Duodenal mucosa (tissue), 2 donors: Measurements from ENCODE around the gene POMP.

Experiments used
- H3K27ac ChIP-seq: one replicate; pipeline ENCODE4 v1.7.0; 2013; ENCODE audit warnings: low read depth, low read length
- H3K27me3 ChIP-seq, 2 donors: one replicate each; pipeline ENCODE4 v1.7.0; 2013; ENCODE audit warnings: low read length in 2 of 2, control low read depth in 1 of 2; ENCODE audit not compliant: insufficient read depth in 2 of 2, control insufficient read depth in 1 of 2
- H3K36me3 ChIP-seq, 2 donors: one replicate each; pipeline ENCODE4 v1.7.0; 2013; ENCODE audit warnings: low read length in 2 of 2, control low read depth in 1 of 2; ENCODE audit not compliant: insufficient read depth in 2 of 2, control insufficient read depth in 1 of 2
- H3K4me1 ChIP-seq, 2 donors: one replicate each; pipeline ENCODE4 v1.7.0; 2013; ENCODE audit warnings: low read length in 2 of 2, control low read depth in 1 of 2; ENCODE audit not compliant: insufficient read depth in 2 of 2, control insufficient read depth in 1 of 2
- H3K4me3 ChIP-seq, 2 donors: one replicate each; pipeline ENCODE4 v1.7.0; 2013; ENCODE audit warnings: low read length in 2 of 2, low read depth in 1 of 2
- H3K9ac ChIP-seq, 2 donors: one replicate each; pipeline ENCODE4 v1.7.0; 2013; ENCODE audit warnings: low read length in 2 of 2, low read depth in 1 of 2
- H3K9me3 ChIP-seq, 2 donors: one replicate each; pipeline ENCODE4 v1.7.0; 2013; ENCODE audit warnings: low read length in 2 of 2, control low read depth in 1 of 2; ENCODE audit not compliant: control insufficient read depth in 1 of 2

The POMP gene

GRCh38 chr13:28637714-28638355 is 21.1 kb upstream of the POMP start:
- Histone ChIP-seq H3K4me3 (no peak overlapping the region), H3K4me1 (peaks cover 3 to 7% of the 10 kb centered on the region in 2 donors), H3K27me3 (peaks cover 0 to 3% of the 10 kb centered on the region in 2 donors), H3K9ac (no peak overlapping the region), H3K27ac (no peak overlapping the region), H3K9me3 (no peaks in the 10 kb centered on the region), H3K36me3 (no peaks in the 10 kb centered on the region)

DNA sequence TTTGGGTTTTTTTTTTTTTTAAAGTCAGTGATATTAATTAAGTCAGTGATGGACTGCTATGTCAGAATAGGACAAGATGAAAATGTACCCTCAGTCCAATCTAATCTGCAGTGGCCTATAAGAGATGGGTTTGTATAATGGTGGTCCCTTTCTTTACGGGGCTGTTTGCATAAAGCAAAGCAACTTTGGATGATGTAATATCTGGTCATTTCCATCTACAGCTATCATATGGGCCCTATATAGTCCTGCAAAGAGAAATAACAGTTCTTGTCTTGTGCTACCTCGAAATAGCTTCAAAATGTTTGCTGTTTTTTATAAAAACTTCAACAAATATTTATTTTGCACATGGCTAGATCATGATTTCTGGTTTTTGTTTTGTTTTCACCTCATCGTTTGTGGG is 20.2 kb upstream of the POMP start:
- no peak overlapping the region for H3K4me3 ChIP-seq
- peaks cover 0 to 3% of the 10 kb centered on the region in 2 donors for H3K27me3 ChIP-seq
- no peaks in the 10 kb centered on the region for H3K9me3 ChIP-seq
- no peaks in the 10 kb centered on the region for H3K36me3 ChIP-seq
- H3K9ac ChIP-seq: no peak overlapping the region
- H3K27ac ChIP-seq: no peak overlapping the region
- peaks cover 3 to 7% of the 10 kb centered on the region in 2 donors for H3K4me1 ChIP-seq

DNA sequence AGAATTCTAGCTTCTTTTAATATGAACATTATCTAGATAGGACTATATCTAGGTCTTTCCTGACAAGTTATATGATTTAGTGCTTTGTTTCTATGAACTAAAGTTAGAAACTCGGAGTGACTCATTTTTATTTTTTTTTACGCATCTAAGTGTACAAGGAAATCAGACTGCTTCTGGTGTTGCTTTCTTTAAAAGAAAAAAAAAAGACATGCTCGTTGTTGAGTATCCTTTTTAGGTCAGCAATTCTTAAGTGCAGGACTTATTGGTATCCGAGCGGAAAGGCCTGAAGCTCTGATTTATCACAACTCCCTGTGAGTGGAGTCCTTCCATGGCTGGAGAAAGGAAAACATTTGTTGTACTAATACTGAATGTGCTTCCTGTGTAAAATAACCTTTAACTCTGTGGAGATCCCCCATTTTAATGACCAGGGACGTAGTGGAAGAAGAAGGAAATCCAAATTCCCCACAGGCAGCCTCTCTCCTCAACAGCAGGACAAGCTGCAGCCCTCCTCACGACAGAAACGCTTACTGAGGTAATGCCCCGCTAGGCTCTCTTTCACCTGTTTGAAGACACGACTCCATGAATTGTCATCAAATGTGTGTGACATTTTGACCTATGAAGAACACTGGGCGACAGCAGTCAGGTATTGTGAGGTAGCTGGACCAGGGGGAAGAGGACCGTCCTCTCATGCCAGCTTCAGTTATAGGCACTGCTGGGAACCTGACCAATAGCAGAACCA is 17.9 kb upstream of the POMP start:
- Histone ChIP-seq H3K27ac (no peak overlapping the region), H3K36me3 (no peaks in the 10 kb centered on the region), H3K27me3 (peaks cover 0 to 3% of the 10 kb centered on the region in 2 donors), H3K4me1 (peaks cover 3 to 7% of the 10 kb centered on the region in 2 donors), H3K9ac (no peak overlapping the region), H3K9me3 (no peaks in the 10 kb centered on the region), H3K4me3 (no peak overlapping the region)

DNA sequence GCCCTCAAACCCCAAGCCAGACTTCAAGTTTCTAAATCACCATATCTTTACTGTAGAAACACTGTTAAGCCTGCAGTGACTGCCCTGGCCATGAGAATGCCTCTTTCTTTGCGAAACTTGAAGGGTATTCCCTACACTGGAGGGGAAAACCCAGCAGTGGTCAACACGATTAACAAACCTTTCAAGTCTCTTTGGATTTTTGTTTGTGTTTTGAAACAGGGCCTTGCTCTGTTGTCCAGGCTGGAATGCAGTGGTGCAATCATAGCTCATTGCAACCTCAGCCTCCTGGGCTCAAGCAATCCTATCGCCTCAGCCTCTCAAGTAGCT is 17.4 kb upstream of the POMP start:
- Histone ChIP-seq H3K4me1 (peaks cover 1 to 5% of the 10 kb centered on the region in 2 donors), H3K9me3 (no peaks in the 10 kb centered on the region), H3K9ac (no peak overlapping the region), H3K4me3 (no peak overlapping the region), H3K27ac (no peak overlapping the region), H3K27me3 (peaks cover 0 to 3% of the 10 kb centered on the region in 2 donors), H3K36me3 (no peaks in the 10 kb centered on the region)

DNA sequence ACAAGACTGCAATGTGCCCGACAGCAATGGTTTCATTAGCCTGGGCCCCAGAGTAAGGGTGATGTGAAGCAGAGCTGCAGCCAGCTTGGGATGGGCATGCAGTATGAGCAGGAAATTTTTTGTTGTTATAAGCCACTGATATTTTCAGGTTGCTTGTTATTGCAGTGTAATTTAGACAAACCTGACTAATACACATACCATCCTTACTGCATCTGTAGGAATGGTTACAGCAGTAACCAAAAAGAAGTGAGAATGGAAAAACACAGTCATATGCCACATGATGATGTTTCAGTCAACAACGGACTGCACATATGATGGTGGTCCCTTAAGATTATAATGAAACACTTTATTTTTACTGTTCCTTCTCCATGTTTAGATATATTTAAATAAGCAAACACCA is 8.6 kb upstream of the POMP start:
- Histone ChIP-seq H3K27me3 (no peaks in the 10 kb centered on the region), H3K9ac (no peak overlapping the region), H3K9me3 (no peaks in the 10 kb centered on the region)

GRCh38 chr13:28651810-28652401 is 7.0 kb upstream of the POMP start:
- Histone ChIP-seq H3K27ac (no peak overlapping the region), H3K4me3 (no peak overlapping the region), H3K4me1 (no peaks in the 10 kb centered on the region), H3K9ac (no peak overlapping the region), H3K36me3 (no peaks in the 10 kb centered on the region), H3K9me3 (no peaks in the 10 kb centered on the region), H3K27me3 (no peaks in the 10 kb centered on the region)

More for the DNA sequence above, 8.6 kb upstream of the POMP start:
- Histone ChIP-seq H3K27ac (no peak overlapping the region), H3K36me3 (no peaks in the 10 kb centered on the region), H3K4me1 (no peaks in the 10 kb centered on the region), H3K4me3 (no peak overlapping the region)

GRCh38 chr13:28653111-28653510 is 5.8 kb upstream of the POMP start:
- Histone ChIP-seq H3K4me1 (peaks cover 9 to 10% of the 10 kb centered on the region in 2 donors), H3K36me3 (no peaks in the 10 kb centered on the region), H3K9ac (no peak overlapping the region), H3K4me3 (no peak overlapping the region), H3K27ac (no peak overlapping the region), H3K9me3 (no peaks in the 10 kb centered on the region), H3K27me3 (no peaks in the 10 kb centered on the region)

DNA sequence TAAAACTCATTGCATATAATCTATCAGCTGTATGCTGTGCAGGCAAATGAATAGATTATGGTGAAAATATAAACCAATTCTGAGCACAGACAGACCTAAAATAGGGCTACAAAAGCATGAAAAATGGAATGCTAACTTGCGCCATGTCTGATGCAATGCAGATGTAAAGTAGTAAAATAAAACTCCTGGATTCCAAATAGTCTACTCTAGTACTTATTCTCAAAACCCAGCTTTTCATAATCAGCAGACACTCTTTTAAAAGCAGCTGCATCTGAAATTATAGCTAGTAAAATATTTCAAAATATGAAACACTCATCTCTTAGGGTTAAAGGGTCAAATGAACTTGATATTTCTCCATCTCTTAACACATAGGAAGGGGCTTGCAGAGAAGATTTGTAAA is 4.7 kb upstream of the POMP start:
- Histone ChIP-seq H3K27me3 (no peaks in the 10 kb centered on the region), H3K9me3 (no peaks in the 10 kb centered on the region), H3K4me1 (peaks cover 10 to 11% of the 10 kb centered on the region in 2 donors), H3K36me3 (no peaks in the 10 kb centered on the region), H3K4me3 (no peak overlapping the region), H3K9ac (no peak overlapping the region), H3K27ac (no peak overlapping the region)

DNA sequence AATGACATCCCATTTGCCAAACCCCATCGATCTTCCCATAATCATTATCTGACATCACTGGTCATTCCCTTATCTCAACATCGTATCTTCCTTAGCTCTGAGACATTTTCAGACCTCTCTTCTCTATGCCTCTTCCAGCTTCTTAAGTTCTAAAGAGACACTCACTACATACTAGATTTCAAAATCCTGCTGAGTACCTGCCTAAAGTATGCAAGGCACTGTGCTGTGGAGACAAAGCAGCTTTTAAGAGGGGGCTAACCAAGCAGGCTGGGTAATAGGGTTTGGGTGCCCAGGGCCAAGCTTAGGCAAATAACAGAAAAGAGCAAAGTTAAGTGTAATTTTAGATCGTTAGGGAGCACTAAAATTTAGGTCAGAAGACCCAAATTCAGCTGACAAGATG is 3.4 kb upstream of the POMP start:
- Histone ChIP-seq H3K27me3 (no peaks in the 10 kb centered on the region), H3K4me1 (peaks cover 19 to 22% of the 10 kb centered on the region in 2 donors), H3K9ac (no peak overlapping the region), H3K9me3 (no peaks in the 10 kb centered on the region), H3K4me3 (no peak overlapping the region), H3K27ac (no peak overlapping the region), H3K36me3 (no peaks in the 10 kb centered on the region)

DNA sequence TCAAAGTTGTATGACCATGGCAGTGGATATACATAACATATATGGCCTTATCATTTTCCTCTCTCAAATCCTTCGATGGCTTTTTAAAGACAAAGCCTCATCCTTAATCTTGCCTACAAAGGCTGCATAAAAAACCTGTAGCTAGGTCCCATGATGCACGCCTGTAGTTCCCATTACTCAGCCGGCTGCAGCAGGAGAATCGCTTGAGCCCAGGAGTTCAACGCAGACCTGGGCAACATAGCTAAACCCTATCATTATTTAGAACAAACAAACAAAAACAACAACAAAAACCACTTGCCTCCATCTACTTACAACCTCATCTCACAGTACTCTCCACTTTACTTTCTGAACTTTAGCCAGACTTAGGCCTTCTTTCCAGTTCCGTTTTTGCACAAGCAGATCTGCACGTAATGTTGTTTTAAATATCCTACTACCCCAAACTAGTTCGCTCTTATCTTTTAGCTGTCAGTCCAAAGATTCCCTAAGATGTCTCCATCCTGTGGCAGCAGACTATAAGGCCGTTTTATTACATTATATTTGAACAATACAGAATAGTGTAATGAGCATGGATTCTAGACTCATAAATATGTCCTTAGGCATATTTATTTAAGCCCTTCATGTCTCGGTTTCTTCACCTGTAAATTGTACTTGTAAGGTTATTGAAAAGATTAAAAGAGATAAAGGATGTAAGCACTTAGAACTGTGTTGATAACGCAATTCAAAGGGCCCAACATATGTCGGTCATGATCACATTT is 969 bp upstream of the POMP start:
- H3K27ac ChIP-seq: peak overlapping the region; percentile 83
- peaks cover 0 to 7% of the 10 kb centered on the region in 2 donors for H3K36me3 ChIP-seq
- H3K4me3 ChIP-seq: peak overlapping the region; percentile 97 to 98
- peak overlapping the region; percentile 87 to 96 for H3K9ac ChIP-seq
- no peaks in the 10 kb centered on the region for H3K27me3 ChIP-seq
- H3K9me3 ChIP-seq: no peaks in the 10 kb centered on the region
- peaks cover 21 to 32% of the 10 kb centered on the region in 2 donors for H3K4me1 ChIP-seq
